Psoas muscle (tissue), 8 donors: ENCODE results near the gene RPTOR. TPM values are rescaled to one million over a fixed set of nuclear protein-coding genes. Genes with fewer than 3 reads are reported as not detected.

Experiments
- ATAC-seq, 4 donors: fragments of 200-7000 bp; cut with Tn5 transposase; one replicate each; pipeline ENCODE4 v1.9.1; 2020; ENCODE audit warnings: moderate library complexity in 3 of 4, mild to moderate bottlenecking in 2 of 4
- DNase-seq, 2 donors: peaks; one replicate each; pipeline ENCODE4 v3.0.0-alpha.2; 2020
- H3K27ac ChIP-seq: fragments of 200-600 bp; one replicate; pipeline ENCODE4 v1.8.0; 2022
- H3K27me3 ChIP-seq, 3 donors: fragments of 200-600 bp in 1 of 3; one replicate each; pipeline versions ENCODE4 v1.6.1 to v1.8.0; 2013 to 2022; ENCODE audit warnings: low read length in 2 of 3, mild to moderate bottlenecking in 2 of 3, moderate library complexity in 1 of 3; ENCODE audit not compliant: insufficient read depth in 3 of 3
- H3K36me3 ChIP-seq, 2 donors: fragments of 200-600 bp in 1 of 2; one replicate each; pipeline versions ENCODE4 v1.6.1 to v1.8.0; 2013 to 2022; ENCODE audit warnings: low read depth in 1 of 2, mild to moderate bottlenecking in 1 of 2, moderate library complexity in 1 of 2; ENCODE audit not compliant: insufficient read depth in 1 of 2
- H3K4me1 ChIP-seq: fragments of 200-600 bp; one replicate; pipeline ENCODE4 v1.8.0; 2022
- H3K4me3 ChIP-seq: fragments of 200-600 bp; one replicate; pipeline ENCODE4 v1.8.0; 2022; ENCODE audit warnings: mild to moderate bottlenecking
- H3K9me3 ChIP-seq: fragments of 200-600 bp; one replicate; pipeline ENCODE4 v1.8.0; 2022
- WGBS, 3 donors: extraction: QIAGEN DNeasy Blood & Tissue Kit; methylation state at CpG; one replicate each; pipeline versions ENCODE4 v1.1.6 to v1.1.7; 2013; 5-methylcytosine and 5-hydroxymethylcytosine counted together
- intact Hi-C, 2 donors: fragments of 100-400 bp; cut with DNase I; formaldehyde crosslinking; loops; one replicate each; pipeline versions ENCODE4 v1.11.0 to v1.14.2; 2022
- polyA plus RNA-seq, 3 donors: library from polyadenylated mRNA; stranded (reverse); fragments of 200-250 nt; gene quantifications; one replicate each; pipeline ENCODE4 v1.2.3, GENCODE V29; 2013
- total RNA-seq, 4 donors: library from RNA; stranded (reverse); fragmentation: NEBNext Ultra II Directional in 2 of 4; extraction: Animal tissue kit (Norgen Biotek cat#: 25700) in 2 of 4; gene quantifications; one replicate each; pipeline versions ENCODE4 v1.2.1 to v1.2.4, GENCODE V29; 2021 to 2023
- TF ChIP-seq, protein P1 (sequence below): fragments of 200-600 bp; IDR thresholded peaks from one replicate; pipeline ENCODE4 v1.8.0; 2022; ENCODE audit warnings: antibody characterized with exemption
- donor health status: healthy with polysubstance abuse.
- donor health status: DM: no; HTN: no; CAD: no; lungs with moderate emphysema.
- donor health status: Bipolar disorder and iron deficiency.
- donor health status: healthy.
- donor health status: DM: yes; HTN: yes; CAD: no.
- donor health status: DM: no; HTN: no; CAD: no.
- donor health status: DM: no; HTN: no; CAD: no.
- donor health status: DM: yes; HTN: yes; CAD: no.

Gene RPTOR
- total and polyA plus RNA-seq, 7 donors = 13.6 to 82.2 (median 32.5) TPM

GRCh38 chr17:80792373-80792781, 247.7 kb downstream of the RPTOR start:
- Histone ChIP-seq H3K36me3 (no peaks in the 10 kb centered on the region), H3K27ac (peak overlapping the region; percentile 62), H3K27me3 (no peaks in the 10 kb centered on the region), H3K4me3 (no peak overlapping the region), H3K4me1 (peaks cover 58% of the 10 kb centered on the region), H3K9me3 (no peaks in the 10 kb centered on the region)
- intact Hi-C loops = loop anchor here in 1 of 2 donors (5.0 kb wide), 2 partner anchors 40 kb away; no protein-coding TSS in a partner anchor
- TF ChIP-seq, protein P1, sequence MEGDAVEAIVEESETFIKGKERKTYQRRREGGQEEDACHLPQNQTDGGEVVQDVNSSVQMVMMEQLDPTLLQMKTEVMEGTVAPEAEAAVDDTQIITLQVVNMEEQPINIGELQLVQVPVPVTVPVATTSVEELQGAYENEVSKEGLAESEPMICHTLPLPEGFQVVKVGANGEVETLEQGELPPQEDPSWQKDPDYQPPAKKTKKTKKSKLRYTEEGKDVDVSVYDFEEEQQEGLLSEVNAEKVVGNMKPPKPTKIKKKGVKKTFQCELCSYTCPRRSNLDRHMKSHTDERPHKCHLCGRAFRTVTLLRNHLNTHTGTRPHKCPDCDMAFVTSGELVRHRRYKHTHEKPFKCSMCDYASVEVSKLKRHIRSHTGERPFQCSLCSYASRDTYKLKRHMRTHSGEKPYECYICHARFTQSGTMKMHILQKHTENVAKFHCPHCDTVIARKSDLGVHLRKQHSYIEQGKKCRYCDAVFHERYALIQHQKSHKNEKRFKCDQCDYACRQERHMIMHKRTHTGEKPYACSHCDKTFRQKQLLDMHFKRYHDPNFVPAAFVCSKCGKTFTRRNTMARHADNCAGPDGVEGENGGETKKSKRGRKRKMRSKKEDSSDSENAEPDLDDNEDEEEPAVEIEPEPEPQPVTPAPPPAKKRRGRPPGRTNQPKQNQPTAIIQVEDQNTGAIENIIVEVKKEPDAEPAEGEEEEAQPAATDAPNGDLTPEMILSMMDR = no peak
- WGBS, 3 donors = 81 to 87% (median 84%) methylated on average over 10 of the region's 10 CpGs
- ATAC-seq (no peak), DNase-seq (peak in 1 of 2 donors; percentile 53)

- WGBS, 3 donors = 95 to 98% (median 96%) methylated on average over 12 of the region's 12 CpGs
- DNase-seq (peak in 1 of 2 donors; percentile 48), ATAC-seq (no peak)
- H3K27ac ChIP-seq = peak overlapping the region; percentile 82
- no peaks in the 10 kb centered on the region for H3K36me3 ChIP-seq
- intact Hi-C loops = loop anchor here in 1 of 2 donors (5.0 kb wide), 2 partner anchors 39 to 41 kb away; no protein-coding TSS in a partner anchor
- no peak overlapping the region for H3K4me3 ChIP-seq
- peaks cover 58% of the 10 kb centered on the region for H3K4me1 ChIP-seq
- TF ChIP-seq, protein P1 = no peak
- no peaks in the 10 kb centered on the region for H3K27me3 ChIP-seq
- no peaks in the 10 kb centered on the region for H3K9me3 ChIP-seq
Observed at GRCh38 chr17:80793421-80793820, 248.8 kb downstream of the RPTOR start.

- no peak overlapping the region for H3K4me3 ChIP-seq
- intact Hi-C loops = loop anchor here in 1 of 2 donors (5.0 kb wide), 2 partner anchors 38 to 42 kb away; no protein-coding TSS in a partner anchor
- DNase-seq (no peak), ATAC-seq (no peak)
- H3K27ac ChIP-seq = peak overlapping the region; percentile 82
- TF ChIP-seq, protein P1 = no peak
- no peaks in the 10 kb centered on the region for H3K36me3 ChIP-seq
- no peaks in the 10 kb centered on the region for H3K9me3 ChIP-seq
- H3K4me1 ChIP-seq = peaks cover 53% of the 10 kb centered on the region
- H3K27me3 ChIP-seq = no peaks in the 10 kb centered on the region
- 69 to 82% (median 72%) methylated on average over 5 of the region's 5 CpGs for WGBS, 3 donors
Observed at GRCh38 chr17:80793851-80794267, 249.2 kb downstream of the RPTOR start.

DNA sequence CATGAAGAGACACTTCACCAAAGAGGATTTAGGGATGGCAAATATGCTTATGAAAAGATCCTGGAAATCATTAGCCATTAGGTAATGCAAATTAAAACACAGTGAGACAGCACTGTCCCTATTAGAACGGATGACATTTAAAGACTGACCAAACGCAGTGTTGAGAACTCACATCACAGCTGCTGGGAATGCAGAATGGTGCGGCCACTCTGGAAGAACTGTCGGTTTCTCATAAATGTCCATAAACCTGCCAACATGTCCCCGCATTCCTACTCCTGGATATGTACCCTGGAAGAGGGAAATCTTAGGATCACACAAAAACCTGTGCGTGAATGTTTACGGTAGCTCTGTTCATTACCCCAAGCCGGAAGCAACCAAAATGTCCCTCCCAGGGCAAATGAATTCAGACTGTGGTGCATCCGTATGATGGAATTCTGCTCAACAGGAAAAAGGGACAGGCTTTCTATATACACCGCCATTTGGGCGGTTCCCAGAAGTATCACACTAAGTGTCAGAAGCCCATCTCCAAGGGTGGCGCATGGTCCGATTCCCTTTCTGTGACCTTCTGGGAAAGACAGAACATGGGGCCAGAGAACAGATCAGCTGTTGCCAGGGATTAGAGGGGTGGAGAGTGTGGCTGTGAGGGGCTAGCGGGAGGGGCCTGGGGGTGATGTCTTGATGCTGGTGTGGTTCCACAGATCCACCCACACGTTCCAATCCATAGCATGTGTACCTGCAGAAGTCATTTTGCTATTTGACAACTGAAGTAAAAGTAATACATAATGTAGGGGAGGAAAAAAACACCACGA, 249.8 kb downstream of the RPTOR start:
- H3K4me1 ChIP-seq = peaks cover 47% of the 10 kb centered on the region
- DNase-seq = no peak

More for the DNA sequence above, 249.8 kb downstream of the RPTOR start:
- TF ChIP-seq, protein P1 = no peak
- intact Hi-C loops = loop anchor here in 1 of 2 donors (5.0 kb wide), 2 partner anchors 38 to 42 kb away; no protein-coding TSS in a partner anchor
- H3K9me3 ChIP-seq = no peaks in the 10 kb centered on the region
- ATAC-seq = peak in 1 of 4 donors; percentile 31
- H3K4me3 ChIP-seq = no peak overlapping the region
- 69 to 87% (median 73%) methylated on average over 16 of the region's 16 CpGs for WGBS, 3 donors
- H3K36me3 ChIP-seq = no peaks in the 10 kb centered on the region
- H3K27ac ChIP-seq = peak overlapping the region; percentile 82
- H3K27me3 ChIP-seq = no peaks in the 10 kb centered on the region
